Keratinocyte (primary cell): ENCODE data around the gene FOXO1. TPM values are rescaled to one million over a fixed set of nuclear protein-coding genes. Genes with fewer than 3 reads are reported as not detected.

Experiments used
- DNase-seq: peaks from one replicate; pipeline ENCODE4 v3.0.0-alpha.2; 2011; ENCODE audit warnings: low read depth, missing footprints, low spot score
- FAIRE-seq: peaks from 2 replicates; lab custom pipeline; 2011; peaks lifted over from hg19 to GRCh38; lab: Jason Lieb, UNC
- H2AFZ ChIP-seq: 2 replicates; pipeline ENCODE4 v1.6.0; 2012; ENCODE audit warnings: low read length, control low read depth, inconsistent platforms; ENCODE audit not compliant: control insufficient read depth
- H3K27ac ChIP-seq: 2 replicates; pipeline ENCODE4 v1.5.1; 2011; ENCODE audit warnings: low read length; ENCODE audit not compliant: control insufficient read depth, insufficient read depth
- H3K27me3 ChIP-seq: 3 replicates; pipeline ENCODE4 v1.6.0; 2011; ENCODE audit warnings: low read length; ENCODE audit not compliant: control insufficient read depth, insufficient read depth; ENCODE audit errors: extremely low read depth
- H3K36me3 ChIP-seq, 2 experiments: 2 replicates in 1 of 2; 3 replicates in 1 of 2; pipeline ENCODE4 v1.5.1; 2011; ENCODE audit warnings: low read length in 2 of 2, mild to moderate bottlenecking in 1 of 2; ENCODE audit not compliant: control insufficient read depth in 2 of 2, insufficient read depth in 2 of 2; ENCODE audit errors: extremely low read depth in 1 of 2
- H3K4me1 ChIP-seq: 3 replicates; pipeline ENCODE4 v1.5.1; 2011; ENCODE audit warnings: low read length; ENCODE audit not compliant: control insufficient read depth, insufficient read depth; ENCODE audit errors: extremely low read depth
- H3K4me2 ChIP-seq: 3 replicates; pipeline ENCODE4 v1.6.0; 2011; ENCODE audit warnings: low read depth, low read length; ENCODE audit not compliant: control insufficient read depth, insufficient read depth; ENCODE audit errors: extremely low read depth
- H3K4me3 ChIP-seq, 3 experiments: fragments of 200-600 bp in 1 of 3; sonication (generic) in 1 of 3; 2 replicates in 2 of 3; 3 replicates in 1 of 3; pipeline ENCODE4 v1.5.1; 2011 to 2016; ENCODE audit warnings: low read length in 3 of 3, mild to moderate bottlenecking in 3 of 3, control low read depth in 2 of 3, inconsistent platforms in 1 of 3, low read depth in 1 of 3, mixed read lengths in 1 of 3, mixed run types in 1 of 3, moderate library complexity in 1 of 3; ENCODE audit not compliant: control insufficient read depth in 2 of 3, insufficient read depth in 2 of 3; ENCODE audit errors: extremely low read depth in 1 of 3
- H3K79me2 ChIP-seq: 2 replicates; pipeline ENCODE4 v1.6.0; 2012; ENCODE audit warnings: low read length; ENCODE audit not compliant: control insufficient read depth, insufficient read depth
- H3K9ac ChIP-seq: 3 replicates; pipeline ENCODE4 v1.6.0; 2011; ENCODE audit warnings: low read length; ENCODE audit not compliant: control insufficient read depth, insufficient read depth; ENCODE audit errors: extremely low read depth
- H3K9me1 ChIP-seq: 3 replicates; pipeline ENCODE4 v1.6.0; 2011; ENCODE audit warnings: low read length; ENCODE audit not compliant: control insufficient read depth, insufficient read depth; ENCODE audit errors: extremely low read depth
- H3K9me3 ChIP-seq: 2 replicates; pipeline ENCODE4 v1.5.1; 2012; ENCODE audit warnings: low read depth, low read length; ENCODE audit not compliant: control insufficient read depth
- H4K20me1 ChIP-seq: 3 replicates; pipeline ENCODE4 v1.6.0; 2011; ENCODE audit warnings: low read length; ENCODE audit not compliant: control insufficient read depth, insufficient read depth; ENCODE audit errors: extremely low read depth
- CTCF ChIP-seq, 3 experiments: IDR thresholded peaks in 1 of 3; conservative IDR thresholded peaks in 1 of 3; optimal IDR thresholded peaks in 1 of 3; 2 replicates in 2 of 3; 3 replicates in 1 of 3; pipeline versions ENCODE3 to v1.5.1; 2011; ENCODE audit warnings: low read length in 3 of 3, mild to moderate bottlenecking in 3 of 3, moderate library complexity in 2 of 3, control low read depth in 1 of 3, inconsistent platforms in 1 of 3; ENCODE audit not compliant: insufficient read depth in 2 of 3; ENCODE audit errors: extremely low read depth in 1 of 3
- EZH2 ChIP-seq: IDR thresholded peaks from one replicate; pipeline ENCODE4 v1.6.1; 2012; ENCODE audit warnings: inconsistent platforms, mild to moderate bottlenecking, low read length, moderate library complexity
- dilution Hi-C: fragments of 300-500 bp; cut with MboI; formaldehyde crosslinking; loops from one replicate; pipeline ENCODE4 v1.7.0; 2020; ENCODE audit warnings: low sequenced_read_pairs; ENCODE audit not compliant: extremely low pct_ligation_motif_present
- polyA plus RNA-seq, 5 experiments: library from polyadenylated mRNA; depleted of rRNA in 3 of 5; stranded (reverse) in 3 of 5; stranded (forward) in 1 of 5; unstranded in 1 of 5; fragments of >200 nt; gene quantifications; 1 replicate in 1 of 5; 2 replicates in 3 of 5; 3 replicates in 1 of 5; pipeline versions ENCODE4 v1.2.1 to v1.2.3, GENCODE V29; 2011 to 2012; ENCODE audit warnings: missing spikeins in 2 of 5, low read depth in 1 of 5, low replicate concordance in 1 of 5

Gene FOXO1
- polyA plus RNA-seq, 1 donor (not counting 4 experiments of a cell fraction or from before 2014, with no cell fraction given), result 8.3 TPM

- no peak for FAIRE-seq
These were observed 34.8 kb downstream of the FOXO1 start for GRCh38 chr13:40631605-40632004.

GRCh38 chr13:40629678-40630384 is 36.6 kb downstream of the FOXO1 start:
- no peaks in the 10 kb centered on the region for H3K4me1 ChIP-seq
- H3K4me2 ChIP-seq, result no peak overlapping the region
- H3K27ac ChIP-seq, result no peak overlapping the region
- no peaks in the 10 kb centered on the region for H3K9me3 ChIP-seq
- H3K79me2 ChIP-seq, result peaks cover 9% of the 10 kb centered on the region
- no peaks in the 10 kb centered on the region for H4K20me1 ChIP-seq
- H2AFZ ChIP-seq, result no peak overlapping the region
- H3K36me3 ChIP-seq, result no peaks in the 10 kb centered on the region
- dilution Hi-C loops, result no loop called here
- H3K9ac ChIP-seq, result no peak overlapping the region
- FAIRE-seq (no peak), DNase-seq (no peak)
- TF ChIP-seq CTCF (optimal IDR thresholded peaks at IDR 0.05 in 1 of 3, IDR thresholded peaks at IDR 0.05 in 1 of 3, conservative IDR thresholded peaks at IDR 0.05 in 1 of 3; ENCODE audit: extremely low read depth in 1 of 3, insufficient read depth in 2 of 3, low read length in 3 of 3) (no peak), EZH2 (no peak)
- H3K27me3 ChIP-seq, result no peaks in the 10 kb centered on the region
- no peaks in the 10 kb centered on the region for H3K9me1 ChIP-seq
- H3K4me3 ChIP-seq, result no peak overlapping the region

More at GRCh38 chr13:40631605-40632004, 34.8 kb downstream of the FOXO1 start:
- H3K79me2 ChIP-seq, result peaks cover 11% of the 10 kb centered on the region
- H2AFZ ChIP-seq, result no peak overlapping the region
- H4K20me1 ChIP-seq, result no peaks in the 10 kb centered on the region
- no peak overlapping the region for H3K9ac ChIP-seq
- no peaks in the 10 kb centered on the region for H3K4me1 ChIP-seq
- H3K9me1 ChIP-seq, result no peaks in the 10 kb centered on the region
- no peak overlapping the region for H3K4me3 ChIP-seq
- no peak for TF ChIP-seq CTCF (optimal IDR thresholded peaks at IDR 0.05 in 1 of 3, IDR thresholded peaks at IDR 0.05 in 1 of 3, conservative IDR thresholded peaks at IDR 0.05 in 1 of 3; ENCODE audit: extremely low read depth in 1 of 3, insufficient read depth in 2 of 3, low read length in 3 of 3)
- no peak for TF ChIP-seq EZH2
- H3K4me2 ChIP-seq, result no peak overlapping the region
- dilution Hi-C loops, result no loop called here
- no peaks in the 10 kb centered on the region for H3K27me3 ChIP-seq
- no peak for DNase-seq
- H3K36me3 ChIP-seq, result no peaks in the 10 kb centered on the region
- H3K9me3 ChIP-seq, result no peaks in the 10 kb centered on the region
- H3K27ac ChIP-seq, result no peak overlapping the region
